ENCODE data around the gene ABHD16A.

The ABHD16A gene

DNA sequence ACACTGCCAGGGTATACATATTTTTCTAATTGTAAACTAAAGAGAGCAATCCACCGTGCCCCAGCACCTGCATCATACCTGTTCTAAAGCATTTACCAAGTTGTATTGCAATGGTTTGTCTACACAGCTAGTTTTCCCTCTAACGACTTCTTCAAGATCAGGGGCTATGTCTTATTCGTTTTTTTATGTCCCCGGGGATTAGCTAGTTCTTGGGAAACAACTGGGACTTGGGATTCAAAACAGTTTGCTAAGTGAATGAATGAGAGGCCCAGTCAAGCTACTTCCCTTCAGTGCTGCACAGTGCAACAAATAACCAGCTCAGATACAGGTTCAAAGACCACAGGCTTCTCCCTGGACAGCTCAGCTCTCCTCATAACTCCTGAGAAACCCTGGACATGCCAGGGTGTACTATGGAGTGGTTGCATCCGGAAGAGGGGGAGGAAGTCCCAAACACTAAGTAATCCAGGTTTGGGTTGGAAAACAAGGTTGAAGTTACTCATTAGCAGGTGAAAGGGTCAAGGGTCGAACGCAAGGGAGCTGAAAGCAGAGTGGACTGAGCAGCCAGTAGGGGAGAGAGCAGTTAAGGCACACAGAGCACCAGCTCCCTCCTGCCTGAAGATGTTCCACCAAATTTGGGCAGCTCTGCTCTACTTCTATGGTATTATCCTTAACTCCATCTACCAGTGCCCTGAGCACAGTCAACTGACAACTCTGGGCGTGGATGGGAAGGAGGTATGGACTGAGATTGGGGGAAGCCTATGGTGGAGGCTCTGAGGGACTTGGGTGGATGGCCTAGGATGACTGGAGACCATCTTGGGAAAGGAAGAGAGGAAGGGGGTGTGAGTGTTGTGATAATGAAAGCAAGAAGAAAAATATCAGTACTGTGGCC, 47.5 kb downstream of the ABHD16A start, which contains the start of gene APOM:
Gene APOM, plus strand, starts transcription at position 546 of the 889 bp plus-strand sequence. Its CDS starts 73 bp downstream, at position 619.
- DNase-seq = no peak
- intact Hi-C loops (cut with DNase I) = no loop called here

DNA sequence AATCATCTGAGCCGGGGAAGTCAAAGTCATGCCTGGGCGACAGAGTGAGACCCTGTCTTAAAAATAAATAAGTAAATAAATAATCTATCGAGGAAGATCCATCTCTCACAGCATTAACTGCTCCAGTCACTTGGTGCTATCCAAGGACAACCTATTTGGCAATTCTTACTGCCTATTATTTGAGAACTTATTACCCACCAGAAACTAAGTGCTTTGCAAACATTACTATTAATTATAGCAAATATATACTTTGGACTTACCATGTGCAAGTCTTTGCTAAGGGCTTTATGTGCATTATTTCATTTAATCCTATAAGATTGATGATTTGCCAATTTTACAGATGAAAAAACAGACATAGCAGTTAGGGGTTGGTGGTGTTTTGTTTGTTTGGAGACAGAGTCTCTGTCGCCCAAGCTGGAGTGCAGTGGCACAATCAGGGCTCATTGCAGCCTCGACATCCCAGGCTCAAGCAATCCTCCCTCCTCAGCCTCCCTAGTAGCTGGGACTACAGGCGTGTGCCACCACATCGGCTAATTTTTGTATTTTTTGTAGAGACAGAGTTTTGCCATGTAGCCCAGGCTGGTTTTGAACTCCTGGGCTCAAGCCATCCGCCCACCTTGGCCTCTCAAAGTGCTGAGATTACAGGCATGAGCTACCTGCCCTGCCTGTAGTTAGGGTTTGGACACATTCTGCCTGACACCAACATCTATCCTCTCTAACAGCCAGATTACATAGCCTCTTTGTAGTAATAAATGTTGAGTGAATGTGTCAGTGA, 48.4 kb downstream of the ABHD16A start:
- no peak for DNase-seq
- intact Hi-C loops (cut with DNase I) = no loop called here

GRCh38 chr6:31652925-31653724, 50.0 kb downstream of the ABHD16A start:
- DNase-seq = peak in 41 of 42 donors; percentile 71 to 94 (median 87)
- intact Hi-C loops (cut with DNase I) = loop anchor here (1.0 kb wide), 2 partner anchors 7 to 12 kb away; partner anchors contain the start of gene C6orf47

GRCh38 chr6:31651602-31652191, 51.4 kb downstream of the ABHD16A start:
- intact Hi-C loops (cut with DNase I) = loop anchor here (1.0 kb wide), 2 partner anchors 9 to 14 kb away; partner anchors contain the start of gene C6orf47
- peak in 1 of 42 donors; percentile 67 for DNase-seq

DNA sequence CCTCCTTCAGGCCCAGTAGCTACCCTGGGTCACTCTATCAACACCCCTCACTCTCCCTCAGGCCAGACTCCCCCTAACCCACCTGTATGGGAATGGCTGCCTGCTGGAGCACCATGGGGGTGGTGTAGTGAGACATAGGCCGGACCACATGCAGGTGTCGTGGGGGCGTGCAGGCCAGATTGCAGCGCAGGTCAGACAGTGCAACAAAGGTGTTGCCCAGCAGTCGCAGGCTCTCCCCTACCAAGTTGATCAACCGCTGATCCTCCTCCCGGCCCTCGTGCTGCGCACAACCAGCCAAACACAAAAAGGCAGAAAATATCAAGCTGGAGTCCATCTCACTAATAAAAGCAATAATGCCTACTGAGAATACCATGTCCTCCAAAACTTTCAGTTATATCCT, 57.8 kb downstream of the ABHD16A start:
- intact Hi-C loops (cut with DNase I) = no loop called here
- DNase-seq = no peak

- no peak for DNase-seq
- intact Hi-C loops (cut with DNase I) = no loop called here
Observed at GRCh38 chr6:31643818-31644454, 59.2 kb downstream of the ABHD16A start.

DNA sequence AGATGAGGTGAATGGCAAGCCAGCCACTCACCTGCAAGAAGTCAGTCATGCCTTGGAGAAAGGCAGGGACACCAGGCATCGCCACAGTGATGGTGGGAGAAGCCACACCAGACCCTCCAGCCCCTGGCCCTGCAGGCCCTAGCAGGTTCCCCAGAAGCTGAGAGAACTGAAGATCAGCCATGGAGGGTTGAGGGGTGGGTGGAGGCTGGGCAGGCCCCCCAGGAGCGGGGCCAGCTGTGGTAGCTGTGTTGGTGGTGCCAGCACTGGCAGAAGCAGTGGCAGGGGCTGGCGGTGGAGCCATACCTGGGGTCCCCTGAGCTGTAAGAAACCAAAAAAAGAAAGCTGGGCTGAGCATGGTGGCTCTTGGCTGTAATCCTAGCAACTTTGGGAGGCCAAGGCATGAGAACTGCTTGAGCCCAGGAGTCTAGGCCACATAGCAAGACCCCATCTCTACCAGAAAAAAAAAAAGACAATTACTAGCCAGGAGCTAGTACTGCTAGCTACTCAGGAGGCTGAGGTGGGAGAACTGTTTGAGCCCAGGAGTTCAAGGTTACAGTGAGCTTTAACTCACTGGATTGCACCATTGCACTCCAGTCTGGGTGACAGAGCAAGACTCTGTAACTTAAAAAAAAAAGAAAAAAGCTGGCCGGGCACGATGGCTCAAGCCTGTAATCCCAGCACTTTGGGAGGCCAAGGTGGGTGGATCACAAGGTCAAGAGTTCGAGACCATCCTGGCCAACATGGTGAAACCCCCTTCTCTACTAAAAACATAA, 60.1 kb downstream of the ABHD16A start:
- intact Hi-C loops (cut with DNase I) = no loop called here
- DNase-seq = no peak

- intact Hi-C loops (cut with DNase I) = no loop called here
Observed at GRCh38 chr6:31641370-31641769, 61.8 kb downstream of the ABHD16A start.

DNA sequence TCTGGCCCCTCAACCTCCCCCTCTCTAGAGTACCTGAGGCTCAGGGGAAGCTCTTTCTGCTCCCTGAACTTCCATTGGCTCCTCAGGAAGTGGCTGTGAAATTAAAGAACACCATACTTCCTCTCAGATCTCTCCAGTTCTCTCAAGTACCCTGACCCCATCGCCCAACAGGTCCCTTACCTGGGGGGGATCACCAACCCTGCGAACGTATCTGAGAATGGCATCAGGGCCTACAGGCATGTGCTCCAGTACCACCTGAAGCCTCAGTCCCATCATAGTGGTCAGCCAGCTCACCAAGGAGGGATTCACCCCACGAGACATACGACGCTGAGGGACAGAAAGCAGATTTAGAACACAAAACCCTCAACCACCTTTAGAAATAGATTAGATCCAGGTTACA, 62.5 kb downstream of the ABHD16A start:
- no peak for DNase-seq
- intact Hi-C loops (cut with DNase I) = no loop called here

More at GRCh38 chr6:31641370-31641769, 61.8 kb downstream of the ABHD16A start:
- DNase-seq = peak in 7 of 42 donors; percentile 26 to 68 (median 47)

GRCh38 chr6:31639449-31639861, 63.7 kb downstream of the ABHD16A start:
- intact Hi-C loops (cut with DNase I) = no loop called here
- no peak for DNase-seq

DNA sequence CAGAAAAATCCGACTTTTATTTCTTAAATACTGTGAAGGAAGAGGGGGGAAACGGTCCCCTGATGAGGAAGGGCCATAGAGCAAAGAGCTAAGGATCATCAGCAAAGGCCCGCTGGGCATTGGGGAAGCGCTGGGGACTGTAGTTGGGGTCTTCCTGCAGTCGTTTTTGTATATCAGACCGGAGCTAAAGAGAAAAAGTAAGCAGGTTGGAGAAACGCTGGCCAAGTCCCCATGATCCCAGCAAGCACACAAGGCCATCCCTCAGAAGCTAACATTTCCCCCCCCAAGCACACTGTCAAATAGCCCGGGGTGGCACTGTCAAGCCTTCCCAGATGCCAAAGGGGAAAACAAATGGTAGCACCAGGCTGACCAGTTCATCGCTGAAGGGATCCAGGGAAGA, 64.1 kb downstream of the ABHD16A start:
- intact Hi-C loops (cut with DNase I) = no loop called here
- DNase-seq = no peak
